Neural crest cell (in vitro differentiated cells): ENCODE results near the gene ATP13A4. TPM values are rescaled to one million over a fixed set of nuclear protein-coding genes. Genes with fewer than 3 reads are reported as not detected.

Experiments used
- DNase-seq: peaks from one replicate; pipeline ENCODE4 v3.0.0; 2021; ENCODE audit warnings: low read depth, mixed read lengths, low spot score
- H3K27ac Mint-ChIP-seq: one replicate; pipeline ENCODE4 v1.8.0; 2021; ENCODE audit warnings: mild to moderate bottlenecking, mixed read lengths; ENCODE audit not compliant: unreplicated experiment
- H3K27me3 Mint-ChIP-seq: 2 replicates; pipeline ENCODE4 v1.8.0; 2021; ENCODE audit warnings: low read depth, mild to moderate bottlenecking, mixed read lengths
- H3K36me3 Mint-ChIP-seq: 2 replicates; pipeline ENCODE4 v1.8.0; 2021; ENCODE audit warnings: low read depth, mild to moderate bottlenecking, mixed read lengths
- H3K4me1 Mint-ChIP-seq: 2 replicates; pipeline ENCODE4 v1.8.0; 2021; ENCODE audit warnings: mixed read lengths
- H3K4me3 Mint-ChIP-seq: one replicate; pipeline ENCODE4 v1.8.0; 2021; ENCODE audit warnings: mild to moderate bottlenecking, mixed read lengths
- H3K9me3 Mint-ChIP-seq: 2 replicates; pipeline ENCODE4 v1.8.0; 2021; ENCODE audit warnings: mixed read lengths
- CTCF ChIP-seq: fragments of 200-600 bp; sonication (generic); conservative IDR thresholded peaks from 2 replicates; pipeline ENCODE4 v1.5.0; 2021; ENCODE audit warnings: antibody characterized with exemption, mild to moderate bottlenecking
- total RNA-seq: library from RNA; stranded (reverse); gene quantifications from 2 replicates; pipeline ENCODE4 v1.2.1, GENCODE V29; 2021

Gene ATP13A4
- total RNA-seq, 1 donor from 2014 or later: 0.30 TPM

GRCh38 chr3:193481436-193481835, 73.3 kb downstream of the ATP13A4 start:
- no peak for TF ChIP-seq CTCF
- H3K4me3 Mint-ChIP-seq: no peak overlapping the region
- no peak for DNase-seq
- H3K27me3 Mint-ChIP-seq: peaks cover 22% of the 10 kb centered on the region
- peaks cover 3% of the 10 kb centered on the region for H3K36me3 Mint-ChIP-seq
- peaks cover 7% of the 10 kb centered on the region for H3K9me3 Mint-ChIP-seq
- no peaks in the 10 kb centered on the region for H3K4me1 Mint-ChIP-seq
- H3K27ac Mint-ChIP-seq: no peak overlapping the region

GRCh38 chr3:193474446-193474845, 80.2 kb downstream of the ATP13A4 start:
- TF ChIP-seq CTCF: no peak
- H3K36me3 Mint-ChIP-seq: no peaks in the 10 kb centered on the region
- DNase-seq: no peak
- no peak overlapping the region for H3K27ac Mint-ChIP-seq
- H3K27me3 Mint-ChIP-seq: peaks cover 3% of the 10 kb centered on the region
- no peaks in the 10 kb centered on the region for H3K4me1 Mint-ChIP-seq
- H3K9me3 Mint-ChIP-seq: no peaks in the 10 kb centered on the region
- H3K4me3 Mint-ChIP-seq: no peak overlapping the region

GRCh38 chr3:193470710-193471109, 84.0 kb downstream of the ATP13A4 start:
- DNase-seq: no peak
- no peaks in the 10 kb centered on the region for H3K27me3 Mint-ChIP-seq
- no peak overlapping the region for H3K27ac Mint-ChIP-seq
- no peaks in the 10 kb centered on the region for H3K36me3 Mint-ChIP-seq
- no peaks in the 10 kb centered on the region for H3K9me3 Mint-ChIP-seq
- H3K4me3 Mint-ChIP-seq: no peak overlapping the region
- TF ChIP-seq CTCF: no peak
- H3K4me1 Mint-ChIP-seq: no peaks in the 10 kb centered on the region

GRCh38 chr3:193465992-193466608, 88.6 kb downstream of the ATP13A4 start:
- TF ChIP-seq CTCF: no peak
- Mint-ChIP-seq H3K27me3 (peaks cover 5% of the 10 kb centered on the region), H3K36me3 (peaks cover 3% of the 10 kb centered on the region), H3K4me3 (no peak overlapping the region), H3K9me3 (peaks cover 5% of the 10 kb centered on the region), H3K4me1 (no peaks in the 10 kb centered on the region), H3K27ac (no peak overlapping the region)
- no peak for DNase-seq

GRCh38 chr3:193464889-193465288, 89.8 kb downstream of the ATP13A4 start:
- Mint-ChIP-seq H3K27me3 (peaks cover 5% of the 10 kb centered on the region), H3K36me3 (peaks cover 3% of the 10 kb centered on the region)

More at GRCh38 chr3:193464889-193465288, 89.8 kb downstream of the ATP13A4 start:
- DNase-seq: no peak
- Mint-ChIP-seq H3K9me3 (peaks cover 5% of the 10 kb centered on the region), H3K4me3 (no peak overlapping the region), H3K27ac (no peak overlapping the region), H3K4me1 (peaks cover 4% of the 10 kb centered on the region)
- TF ChIP-seq CTCF: no peak
